ENCODE data around the gene UPK1B.

DNA sequence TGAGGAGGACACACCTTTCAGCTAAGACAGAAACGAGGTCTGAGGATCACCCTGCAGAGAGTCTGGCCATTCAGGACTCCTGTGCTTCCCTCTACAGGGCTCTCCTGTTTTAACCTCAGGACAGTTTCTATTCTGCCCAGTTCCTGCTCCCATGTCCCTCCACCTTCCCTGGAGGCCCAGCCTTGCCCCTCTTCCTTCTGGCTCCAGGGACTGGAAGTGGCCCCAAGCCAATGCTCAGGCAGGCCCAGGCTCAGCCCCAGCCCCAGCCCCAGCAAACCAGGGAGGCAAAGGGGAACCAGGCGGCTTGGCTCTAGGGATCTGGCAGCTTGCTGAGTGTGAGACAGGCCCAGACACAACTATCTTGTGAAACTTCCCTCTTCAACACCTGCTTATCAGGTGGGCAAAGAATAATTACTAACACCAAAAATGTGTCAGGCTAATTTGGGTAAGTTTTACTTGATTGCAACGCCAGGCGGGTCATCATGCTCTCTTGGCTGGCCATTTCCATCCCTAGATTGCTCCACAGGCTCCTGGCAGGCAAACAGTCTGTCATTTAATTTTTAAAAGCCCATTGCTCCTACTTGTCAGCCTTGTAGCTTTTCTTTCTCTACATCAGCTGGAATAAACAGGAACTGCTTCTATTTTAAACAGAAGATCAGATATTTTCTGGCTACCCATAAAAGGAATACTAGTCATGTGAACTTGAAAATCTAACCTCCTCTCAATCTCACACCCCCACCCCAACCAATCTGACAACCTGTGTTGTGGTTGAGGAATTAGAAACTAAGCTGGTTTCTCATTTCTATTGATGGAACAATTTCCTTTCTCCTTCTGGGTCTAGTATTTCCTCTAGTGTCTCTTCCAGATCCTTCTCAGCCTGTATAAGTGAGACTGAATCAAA is 33.5 kb downstream of the UPK1B start:
- no peak for TF ChIP-seq POLR2AphosphoS5 (IDR thresholded peaks at IDR 0.05; ENCODE audit: low read depth, low read length)
- TF ChIP-seq, protein P1, sequence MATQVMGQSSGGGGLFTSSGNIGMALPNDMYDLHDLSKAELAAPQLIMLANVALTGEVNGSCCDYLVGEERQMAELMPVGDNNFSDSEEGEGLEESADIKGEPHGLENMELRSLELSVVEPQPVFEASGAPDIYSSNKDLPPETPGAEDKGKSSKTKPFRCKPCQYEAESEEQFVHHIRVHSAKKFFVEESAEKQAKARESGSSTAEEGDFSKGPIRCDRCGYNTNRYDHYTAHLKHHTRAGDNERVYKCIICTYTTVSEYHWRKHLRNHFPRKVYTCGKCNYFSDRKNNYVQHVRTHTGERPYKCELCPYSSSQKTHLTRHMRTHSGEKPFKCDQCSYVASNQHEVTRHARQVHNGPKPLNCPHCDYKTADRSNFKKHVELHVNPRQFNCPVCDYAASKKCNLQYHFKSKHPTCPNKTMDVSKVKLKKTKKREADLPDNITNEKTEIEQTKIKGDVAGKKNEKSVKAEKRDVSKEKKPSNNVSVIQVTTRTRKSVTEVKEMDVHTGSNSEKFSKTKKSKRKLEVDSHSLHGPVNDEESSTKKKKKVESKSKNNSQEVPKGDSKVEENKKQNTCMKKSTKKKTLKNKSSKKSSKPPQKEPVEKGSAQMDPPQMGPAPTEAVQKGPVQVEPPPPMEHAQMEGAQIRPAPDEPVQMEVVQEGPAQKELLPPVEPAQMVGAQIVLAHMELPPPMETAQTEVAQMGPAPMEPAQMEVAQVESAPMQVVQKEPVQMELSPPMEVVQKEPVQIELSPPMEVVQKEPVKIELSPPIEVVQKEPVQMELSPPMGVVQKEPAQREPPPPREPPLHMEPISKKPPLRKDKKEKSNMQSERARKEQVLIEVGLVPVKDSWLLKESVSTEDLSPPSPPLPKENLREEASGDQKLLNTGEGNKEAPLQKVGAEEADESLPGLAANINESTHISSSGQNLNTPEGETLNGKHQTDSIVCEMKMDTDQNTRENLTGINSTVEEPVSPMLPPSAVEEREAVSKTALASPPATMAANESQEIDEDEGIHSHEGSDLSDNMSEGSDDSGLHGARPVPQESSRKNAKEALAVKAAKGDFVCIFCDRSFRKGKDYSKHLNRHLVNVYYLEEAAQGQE (IDR thresholded peaks at IDR 0.05; ENCODE audit: insufficient read depth in 1 of 2, low read depth in 2 of 2, low read length in 2 of 2) = no peak
